AML-193 (cell line): Measurements from ENCODE around the gene APP.

Experiments
- DNase-seq, 2 experiments: peaks; one replicate each; lab custom pipeline; 2025; lab: John Stamatoyannopoulos, UW

APP gene

DNA sequence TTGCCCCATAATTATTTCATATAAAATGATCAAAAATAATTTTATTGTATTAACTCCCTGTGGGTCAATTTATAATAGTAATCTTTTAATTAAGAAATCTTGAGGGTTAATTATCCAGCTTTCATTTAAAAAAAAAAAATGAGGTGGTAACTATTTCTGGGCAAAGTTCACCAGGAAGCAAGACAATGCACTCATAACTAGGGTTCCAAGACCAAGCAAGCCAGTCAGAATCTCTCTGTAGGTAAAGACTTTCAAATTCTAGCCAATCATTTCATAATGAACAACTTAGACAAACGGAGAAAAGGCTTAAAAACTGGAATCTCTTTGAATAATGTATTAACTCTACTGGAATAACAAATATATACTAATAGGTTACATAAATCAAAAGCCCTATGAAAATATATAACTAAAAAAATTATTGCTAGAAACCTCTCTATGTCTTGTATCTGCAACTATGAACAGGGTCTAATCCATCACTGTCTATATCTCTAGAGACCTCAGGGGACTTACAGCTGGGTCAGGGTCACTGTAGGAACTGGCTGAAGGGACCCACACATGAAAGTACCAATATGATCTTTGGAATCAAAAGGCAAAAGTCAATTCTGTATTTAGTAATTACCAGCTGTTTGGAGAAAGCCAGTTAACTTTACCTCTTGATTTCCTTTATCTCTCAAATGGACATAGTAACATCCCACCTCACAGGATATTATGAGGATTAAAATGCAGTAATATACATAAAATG, 43.3 kb downstream of the APP start:
- no peak for DNase-seq

DNA sequence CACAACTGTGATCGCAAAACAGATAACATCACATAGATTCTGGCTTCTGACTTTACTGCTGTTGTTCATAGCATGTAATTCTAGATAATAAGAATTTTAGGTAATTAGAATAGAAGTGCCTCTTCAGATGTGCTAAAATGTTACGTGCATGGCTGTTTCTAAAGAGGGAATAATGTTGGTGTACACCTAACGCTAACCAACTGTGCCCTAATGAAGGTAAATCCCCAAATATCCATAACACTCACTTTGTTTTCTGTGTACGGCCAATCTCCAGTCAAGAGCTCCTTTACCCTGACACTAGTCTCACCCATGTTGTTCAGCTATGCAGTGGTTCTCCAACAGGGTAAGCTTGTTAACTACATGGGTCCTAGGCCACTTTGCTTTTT, 44.4 kb downstream of the APP start:
- DNase-seq, result no peak

DNA sequence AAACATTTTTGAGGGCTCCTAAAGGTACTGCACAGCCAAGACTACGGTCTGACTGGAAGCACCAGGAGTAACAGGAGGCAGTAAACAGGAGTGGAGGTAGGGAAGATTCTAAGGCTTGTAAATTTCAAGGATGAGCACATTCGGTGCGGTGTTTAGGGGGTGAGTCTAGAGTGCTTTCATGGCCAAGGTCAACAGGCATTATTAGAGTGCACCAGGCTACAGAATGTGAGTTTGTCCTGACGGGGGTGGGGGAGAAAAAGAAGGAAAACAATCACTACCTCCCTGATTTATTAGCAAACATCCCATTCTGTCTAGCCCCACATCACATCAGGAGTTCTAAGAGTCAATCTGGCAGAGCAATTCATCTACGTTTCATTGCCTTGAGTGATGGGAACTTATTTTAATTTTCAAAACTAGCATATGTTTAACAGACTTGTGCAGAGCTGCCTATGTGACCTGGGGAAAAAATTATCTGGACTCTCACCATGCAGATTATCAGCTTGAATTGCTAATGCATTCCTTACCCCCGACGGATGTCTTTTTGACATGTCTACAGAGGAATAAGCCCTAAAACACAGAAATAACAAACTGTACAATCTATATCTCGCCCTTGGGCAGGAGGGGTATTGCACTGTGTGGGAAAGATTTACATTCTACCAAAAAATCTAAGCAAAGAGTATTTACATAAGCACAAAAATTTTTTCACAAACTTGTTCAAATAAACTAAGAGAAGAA, 45.0 kb downstream of the APP start:
- no peak for DNase-seq

DNA sequence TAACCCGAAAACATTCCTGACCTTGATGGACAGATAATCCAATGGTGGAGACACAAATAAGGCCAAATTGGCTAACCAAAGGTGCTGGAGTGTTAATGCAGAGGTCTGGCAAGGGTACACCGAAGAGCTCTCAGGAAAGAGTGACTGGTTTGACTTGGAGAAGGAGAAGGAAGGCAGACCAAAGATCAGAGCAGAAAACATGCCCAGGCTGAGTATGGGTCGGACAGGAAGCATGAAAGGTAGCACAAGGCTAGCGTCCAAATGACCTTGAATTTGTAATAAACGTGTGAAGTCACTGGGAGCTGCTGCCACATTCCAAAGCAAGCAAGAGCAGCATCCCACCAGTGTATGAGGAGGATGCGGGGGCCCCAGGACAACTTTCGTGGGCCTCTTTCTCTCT, 45.7 kb downstream of the APP start:
- no peak for DNase-seq

DNA sequence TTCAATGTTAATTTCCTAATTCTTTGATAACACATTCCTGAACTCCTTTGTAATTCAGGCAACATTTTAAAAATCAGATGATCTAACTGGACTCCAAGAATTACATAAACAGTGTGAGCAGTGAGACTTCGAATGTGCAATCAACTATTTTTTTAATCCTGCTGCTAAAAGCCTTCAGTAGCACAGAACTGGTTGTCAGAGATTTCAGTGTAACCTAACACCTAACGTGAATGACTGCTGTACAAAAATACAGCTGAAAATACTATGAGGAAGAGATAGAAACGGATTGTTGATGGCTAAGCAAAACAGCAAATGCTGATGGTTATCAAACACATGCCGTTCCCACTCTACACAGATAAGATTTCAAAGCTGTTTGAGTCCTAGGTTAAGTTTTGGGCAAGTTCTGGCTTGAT, 46.1 kb downstream of the APP start:
- DNase-seq, result no peak

DNA sequence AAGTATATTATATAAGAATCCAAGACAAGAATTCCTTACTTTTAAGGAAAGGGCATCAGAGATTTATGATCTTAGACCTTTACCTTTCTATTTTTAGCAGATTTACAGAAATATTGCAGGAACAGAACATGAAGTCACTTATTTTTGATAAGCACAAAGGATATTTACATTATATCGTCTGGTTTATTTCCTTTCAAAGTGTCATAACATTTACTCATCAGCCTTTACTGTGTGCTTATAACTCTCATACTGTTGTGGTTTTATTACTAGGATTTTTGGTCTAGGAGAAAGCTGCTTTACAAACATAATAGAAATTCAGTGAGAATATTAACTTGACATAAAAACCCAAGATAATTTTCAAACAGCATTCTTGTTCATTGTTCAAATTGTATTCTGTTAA, 47.6 kb downstream of the APP start:
- DNase-seq, result no peak

DNA sequence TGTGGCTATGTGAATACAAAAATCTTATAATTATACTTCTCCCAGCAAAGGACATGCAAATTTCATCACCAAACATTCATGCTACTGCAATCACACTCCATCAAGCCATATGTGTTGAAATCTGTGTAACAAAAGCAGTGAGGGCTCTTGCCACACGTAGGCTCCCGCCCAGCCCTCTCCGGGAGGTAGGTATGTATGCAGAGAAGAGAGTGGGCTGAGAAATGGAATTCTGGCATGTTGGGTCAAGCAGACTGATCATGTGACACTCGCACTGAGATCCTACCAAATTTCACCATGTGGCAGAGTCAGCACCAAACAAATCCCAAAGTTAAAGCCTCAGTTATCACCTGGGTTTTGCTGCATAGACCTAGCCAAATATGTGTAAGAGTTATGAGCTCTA, 49.7 kb downstream of the APP start:
- no peak for DNase-seq

DNA sequence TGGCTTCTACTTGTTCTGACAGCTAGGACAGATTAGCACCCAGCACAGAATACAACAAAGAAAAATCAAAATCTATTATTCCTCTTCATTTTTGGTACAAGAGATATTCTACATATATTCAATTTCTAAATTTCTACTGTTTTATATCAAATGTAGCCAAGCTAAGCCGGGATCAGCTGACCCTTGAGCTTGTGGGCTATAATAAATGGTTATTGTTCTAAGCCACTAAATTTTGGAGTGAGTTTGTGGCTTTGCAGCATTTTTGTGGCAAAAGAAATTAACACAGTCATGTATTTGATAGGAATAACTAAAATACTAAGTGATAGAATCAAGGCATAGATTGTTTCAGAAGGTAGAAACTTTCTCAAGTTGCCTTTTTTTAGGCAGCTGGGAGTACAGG, 50.7 kb downstream of the APP start:
- no peak for DNase-seq

DNA sequence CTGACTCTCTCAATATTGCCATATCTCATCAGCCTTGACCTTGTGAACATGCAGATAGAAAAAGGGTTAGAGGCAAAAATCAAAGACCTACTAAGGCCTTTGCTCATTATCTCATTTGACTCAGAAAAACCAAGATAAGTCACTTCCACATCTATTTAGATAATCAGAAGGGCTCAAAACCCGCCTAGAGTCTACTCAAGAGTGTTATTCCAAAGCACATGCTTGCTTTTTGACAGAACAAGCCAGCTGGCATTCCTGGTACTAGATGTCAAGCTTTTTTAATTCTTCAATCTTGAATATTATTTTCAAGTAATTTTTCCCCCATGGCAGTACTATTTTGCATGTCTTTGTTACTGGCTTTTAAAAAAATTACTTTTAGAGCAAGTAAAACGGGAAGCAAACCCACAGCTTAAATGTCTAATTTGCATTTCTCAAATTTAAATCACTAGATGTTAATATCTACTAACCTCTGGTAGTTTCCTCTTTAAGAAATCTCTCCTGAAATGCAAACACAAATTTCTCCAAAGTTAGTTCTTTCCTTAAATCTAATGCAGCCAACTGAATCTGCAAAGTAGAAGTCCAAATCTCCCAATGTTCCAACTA, 51.5 kb downstream of the APP start:
- no peak for DNase-seq

DNA sequence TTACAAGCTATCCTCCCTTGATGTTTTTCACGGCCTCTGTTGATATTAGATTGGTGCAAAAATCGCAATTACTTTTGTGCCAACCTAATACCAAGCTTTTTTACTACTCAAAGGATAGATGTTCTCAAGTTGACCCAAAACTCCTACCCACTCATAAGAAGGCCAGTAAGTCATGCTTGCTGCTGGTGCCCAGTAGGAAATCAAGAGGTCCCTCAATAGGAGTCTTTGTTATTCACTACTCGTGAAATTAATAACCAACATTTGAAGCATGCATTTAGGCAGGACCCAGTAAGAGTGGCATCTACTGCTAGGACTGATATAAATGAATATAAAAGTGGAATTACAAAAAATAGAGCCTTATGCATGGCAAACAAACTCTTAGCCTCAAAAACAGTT, 52.6 kb downstream of the APP start:
- DNase-seq, result no peak

DNA sequence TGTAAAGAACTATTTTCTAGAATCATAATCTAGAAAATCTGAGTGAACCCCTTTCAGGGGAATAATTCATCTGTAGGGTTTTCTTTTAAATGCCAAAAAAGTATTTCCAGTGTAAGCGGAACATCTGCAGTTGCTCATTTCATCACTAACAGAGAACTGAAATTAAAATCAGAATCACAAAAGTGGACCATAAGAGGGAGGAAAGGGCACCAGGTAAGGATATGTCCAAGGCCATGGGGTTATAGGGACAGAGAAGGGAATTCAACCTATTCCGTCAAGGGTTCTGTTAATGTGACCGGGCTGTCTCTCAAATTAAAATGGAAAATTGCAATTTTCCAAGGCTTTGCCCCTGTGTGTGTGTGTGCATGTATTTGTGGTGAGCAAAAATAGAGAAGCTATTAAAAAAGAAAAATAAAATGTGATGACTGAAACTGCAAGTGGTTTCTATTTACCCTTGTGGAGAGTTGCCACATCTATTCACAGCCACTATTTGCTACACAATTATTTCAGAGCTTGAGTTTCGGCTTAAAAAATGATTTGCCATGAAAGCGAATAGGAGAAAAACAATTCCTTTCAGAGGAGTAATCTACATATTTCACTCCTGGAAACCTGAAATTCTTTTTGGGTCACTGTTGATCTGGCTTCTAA, 53.1 kb downstream of the APP start:
- DNase-seq, result no peak

DNA sequence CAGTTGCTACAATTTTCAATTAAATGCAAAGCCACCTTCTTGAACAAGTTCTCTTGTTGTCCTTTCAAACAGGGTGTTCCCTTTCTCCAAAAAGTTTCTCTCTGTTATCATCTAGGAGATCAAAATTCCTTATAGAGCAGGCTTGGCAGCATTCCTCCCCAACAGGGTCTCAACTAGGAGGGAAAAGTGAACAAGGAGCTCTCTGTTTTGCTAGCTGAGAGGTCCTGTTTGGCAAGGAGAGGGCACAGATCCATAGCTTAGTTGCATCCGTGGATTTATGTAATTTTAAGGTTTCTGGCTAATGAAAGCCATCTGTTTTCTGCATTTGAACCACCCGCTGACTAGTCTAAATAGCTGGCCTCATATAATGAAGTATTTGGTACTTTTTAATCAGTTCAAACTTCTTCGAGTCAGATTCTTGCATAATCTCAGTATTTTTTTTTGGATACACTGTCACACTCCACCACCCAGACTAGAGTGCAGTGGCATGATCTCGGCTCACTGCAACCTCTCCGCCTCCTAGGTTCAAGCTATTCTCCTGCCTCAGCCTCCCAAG, 54.0 kb downstream of the APP start:
- DNase-seq, result no peak

DNA sequence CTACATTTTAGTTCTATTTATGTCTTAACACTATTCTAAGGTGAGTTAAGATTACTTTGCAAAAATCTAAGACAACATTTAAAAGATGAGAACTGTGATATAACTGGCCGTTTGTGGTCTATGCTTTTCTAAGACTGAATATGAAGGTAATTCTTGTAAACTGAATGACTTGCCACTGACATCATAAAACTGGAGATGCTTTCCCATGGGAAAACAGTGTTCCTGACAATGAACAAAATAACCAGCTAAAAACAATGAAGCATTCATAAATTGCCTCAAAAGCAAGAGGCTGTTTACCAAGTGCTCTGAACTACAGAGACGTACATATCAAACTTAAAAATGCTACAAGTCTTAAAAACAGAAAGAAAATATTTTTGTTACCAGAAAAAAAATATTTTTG, 54.7 kb downstream of the APP start:
- no peak for DNase-seq

DNA sequence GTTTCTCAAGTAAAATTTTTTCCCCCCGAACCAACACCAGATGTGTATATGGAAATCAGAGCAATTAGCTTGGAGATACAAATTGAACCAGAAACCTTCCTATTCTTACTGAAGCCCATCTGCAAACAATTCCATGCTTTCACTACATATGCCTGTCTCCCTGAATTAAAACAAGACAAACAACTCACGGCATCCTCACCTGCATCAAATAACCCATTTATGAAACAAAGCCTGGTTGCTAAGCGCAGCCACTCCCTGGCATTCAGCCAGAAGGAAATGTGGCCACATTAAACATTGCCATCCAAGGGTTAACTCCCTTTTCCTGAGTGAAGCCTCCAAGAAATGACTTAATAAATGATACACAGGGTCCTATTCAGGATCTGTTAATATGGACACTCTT, 55.3 kb downstream of the APP start:
- DNase-seq, result no peak

DNA sequence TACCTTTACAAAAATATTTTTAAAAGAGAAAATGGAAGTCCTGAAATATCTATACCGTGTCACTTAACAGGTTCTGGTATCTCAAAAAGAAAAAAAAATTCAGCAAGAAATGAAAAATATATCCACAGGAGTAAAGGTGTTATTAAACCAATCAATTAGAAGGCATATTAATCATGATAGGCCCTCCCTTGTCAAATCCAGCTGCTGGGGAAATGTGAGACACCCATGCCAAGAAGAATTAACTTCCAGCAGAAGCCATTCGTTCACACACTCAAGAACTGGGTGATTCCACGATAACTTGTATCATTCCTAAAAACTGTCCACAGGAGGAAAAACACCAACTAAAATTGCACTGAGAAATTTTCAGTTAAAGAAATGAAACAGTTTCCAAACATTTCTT, 57.6 kb downstream of the APP start:
- no peak for DNase-seq

DNA sequence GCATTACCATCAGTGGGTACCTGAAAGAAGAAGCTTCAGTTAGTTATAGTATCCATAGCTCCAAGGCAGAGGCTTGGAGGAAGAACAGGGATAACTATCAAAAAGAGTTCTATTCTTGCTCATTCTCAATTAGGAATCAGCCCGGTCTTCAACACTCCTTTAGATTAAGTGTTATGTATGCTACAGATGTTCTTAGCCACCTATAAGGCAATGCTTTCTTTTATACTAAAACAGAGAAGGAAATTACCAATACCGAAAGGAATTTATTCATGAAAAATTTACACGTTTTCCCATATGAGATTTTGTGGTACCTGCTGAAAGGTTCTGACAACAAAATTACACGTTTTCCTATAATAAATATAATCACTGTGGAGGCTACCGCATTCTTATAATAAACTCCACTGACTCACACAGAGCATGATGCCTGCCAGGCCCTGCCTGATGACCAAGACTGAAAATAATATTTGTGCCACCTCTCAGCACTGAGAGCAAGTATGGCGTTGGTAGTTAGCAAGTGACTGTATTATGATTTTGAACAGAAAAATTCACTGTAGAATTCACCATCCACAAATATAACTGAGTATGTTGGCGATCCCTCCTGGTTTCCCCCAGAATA, 58.3 kb downstream of the APP start:
- DNase-seq, result no peak

DNA sequence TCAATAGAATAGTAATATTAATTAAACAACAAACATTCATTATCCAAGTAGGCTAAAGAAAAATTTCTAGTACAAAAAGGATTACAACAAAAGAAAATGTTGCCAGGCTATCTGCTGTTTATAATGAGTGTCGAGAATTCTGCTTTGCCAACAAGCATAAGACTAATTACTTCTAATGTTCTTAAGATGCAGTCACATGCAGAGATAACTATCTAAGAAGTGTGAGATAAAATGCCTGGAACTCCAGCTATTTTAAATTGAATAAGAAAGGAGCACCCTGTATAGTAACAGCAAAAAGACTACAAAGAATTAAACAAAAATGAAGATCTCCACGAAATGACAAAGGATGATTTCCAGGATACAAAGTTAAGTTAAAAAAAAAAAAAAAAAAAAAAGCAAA, 59.9 kb downstream of the APP start:
- no peak for DNase-seq

DNA sequence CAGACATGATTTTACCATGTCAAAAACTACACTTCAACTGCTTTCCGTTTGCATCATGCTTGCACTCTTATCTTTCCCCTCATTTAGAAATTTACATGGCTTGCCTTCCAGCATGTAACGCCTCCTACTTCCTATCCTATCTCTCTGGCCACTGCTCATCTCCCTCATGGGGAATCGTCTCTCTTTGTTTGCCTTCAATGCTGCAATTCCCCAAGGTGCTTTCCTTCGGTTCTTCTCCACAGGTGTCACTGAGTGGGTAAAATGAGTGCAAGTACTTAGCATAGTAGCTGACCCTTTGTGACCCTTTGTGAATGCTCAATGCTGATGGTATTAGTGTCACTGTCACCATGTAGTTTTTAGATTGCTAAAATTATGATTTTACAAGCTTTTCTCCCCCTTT, 63.1 kb downstream of the APP start:
- no peak for DNase-seq

DNA sequence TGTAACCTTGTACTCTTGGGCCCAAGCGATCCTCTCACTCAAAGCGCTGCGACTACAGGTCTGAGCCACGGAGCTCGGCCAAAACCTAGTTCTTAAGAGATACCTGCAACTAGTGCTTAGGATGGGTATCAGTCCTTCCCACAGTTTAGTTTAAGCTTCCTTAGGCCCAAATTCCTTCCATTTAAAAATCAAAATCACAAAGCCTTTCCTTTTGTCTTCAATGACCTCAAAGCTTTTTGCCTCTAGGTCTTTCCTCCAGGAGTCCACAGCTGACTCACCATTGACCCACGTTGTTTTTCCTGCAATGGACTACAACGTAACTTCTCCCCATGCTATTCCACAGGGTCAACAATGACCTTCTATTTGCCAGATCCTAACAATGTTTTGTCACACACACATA, 64.0 kb downstream of the APP start:
- no peak for DNase-seq

DNA sequence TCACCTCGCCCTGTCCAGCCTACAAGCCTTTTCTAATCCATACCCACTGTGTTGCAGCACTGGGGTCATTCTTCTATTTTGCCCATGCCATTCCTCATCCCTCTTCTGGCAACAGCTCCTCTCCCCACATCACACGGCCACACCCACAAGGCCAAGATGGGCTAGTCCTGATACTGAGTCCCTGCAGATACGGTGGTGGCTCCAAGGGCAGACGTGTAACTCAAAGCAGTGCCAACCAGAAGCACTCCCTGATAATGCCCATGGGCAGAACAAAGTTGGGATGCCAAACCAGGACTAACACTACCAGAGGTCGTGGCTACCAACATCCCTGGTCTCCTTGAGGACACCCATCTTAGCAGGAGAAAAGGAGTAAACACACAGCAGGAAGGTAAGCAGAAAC, 64.8 kb downstream of the APP start:
- no peak for DNase-seq

DNA sequence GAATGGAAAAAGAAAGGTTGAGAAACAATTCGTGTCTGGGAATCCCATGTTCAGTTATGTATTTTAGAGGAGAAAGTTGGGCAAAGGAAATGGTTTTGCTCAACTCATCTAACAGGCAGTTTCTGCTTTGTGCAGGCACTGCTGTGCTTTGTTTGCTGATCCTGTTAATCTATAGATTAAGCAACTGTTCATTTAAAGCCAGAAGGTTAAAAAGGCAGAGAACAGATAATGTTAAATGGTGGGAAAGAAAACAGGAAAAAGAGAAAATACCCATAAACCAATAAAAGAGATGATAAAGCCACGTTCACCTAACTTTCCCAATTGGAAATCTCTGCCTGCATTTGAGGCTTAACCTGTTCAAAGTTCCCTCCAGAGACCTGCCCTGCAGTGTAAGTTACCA, 70.0 kb downstream of the APP start:
- DNase-seq, result no peak

DNA sequence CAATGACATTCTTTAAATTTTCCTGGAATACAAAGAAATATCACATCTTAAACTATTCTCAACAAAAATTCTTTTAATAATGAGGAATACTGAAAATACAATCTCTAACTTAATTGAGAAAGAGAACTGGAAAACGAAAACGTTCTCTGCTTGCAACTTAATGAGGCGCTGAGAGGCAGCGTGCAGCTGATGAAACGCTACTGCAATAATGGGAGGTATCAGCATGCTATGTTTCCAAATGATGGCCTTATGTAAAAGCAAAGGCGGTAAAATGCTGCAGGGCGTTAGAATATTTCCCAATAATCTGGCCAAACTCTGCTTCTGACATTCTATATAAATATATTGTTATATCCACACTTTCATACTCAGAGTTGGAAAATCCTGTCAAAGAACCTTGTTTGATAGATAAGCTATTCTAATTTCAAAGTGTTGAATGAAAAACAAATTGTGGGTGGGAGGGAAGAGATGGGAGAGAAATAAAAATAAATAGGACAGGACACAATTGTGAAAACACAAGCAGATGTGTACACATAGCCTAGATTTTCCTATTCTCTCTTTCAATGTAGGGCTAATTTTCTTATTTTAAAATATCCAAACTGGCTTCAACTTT, 70.9 kb downstream of the APP start:
- DNase-seq, result no peak
